Endothelial cell of umbilical vein (primary cell): ENCODE data around the gene ELF3. TPM values are rescaled to one million over a fixed set of nuclear protein-coding genes. Genes with fewer than 3 reads are reported as not detected.

Source experiments
- BruUV-seq: library from RNA; stranded (reverse); fragments of 400-500 nt; replicated peaks from 2 replicates; lab custom pipeline; 2021; lab: Mats Ljungman, UMichigan
- CTCF ChIA-PET: fragments of 300-600, 350-600 bp; sonication (Branson Sonifier 250); formaldehyde crosslinking; loops from one replicate; lab custom pipeline; 2021; ENCODE audit warnings: antibody characterized with exemption, inconsistent platforms; lab: Charles Lee
- POLR2A ChIA-PET: fragments of 300-600, 350-600 bp; sonication (Branson Sonifier 250); formaldehyde crosslinking; loops from one replicate; lab custom pipeline; 2021; ENCODE audit warnings: antibody characterized with exemption, inconsistent platforms; lab: Charles Lee
- DNase-seq: peaks from one replicate; pipeline ENCODE4 v3.0.0-alpha.2; 2011; ENCODE audit warnings: low read depth, low spot score
- FAIRE-seq: peaks from 2 replicates; lab custom pipeline; 2011; peaks lifted over from hg19 to GRCh38; lab: Jason Lieb, UNC
- H2AFZ ChIP-seq: 2 replicates; pipeline ENCODE4 v1.6.0; 2012; ENCODE audit warnings: low read depth, low read length, control low read depth, inconsistent platforms
- H3K27ac ChIP-seq: 2 replicates; pipeline ENCODE4 v1.5.1; 2011; ENCODE audit warnings: low read depth, mild to moderate bottlenecking, control low read depth, low read length, moderate library complexity; ENCODE audit not compliant: insufficient read depth
- H3K27me3 ChIP-seq, 2 experiments: 2 replicates each; pipeline versions ENCODE4 v1.6.0 to v1.6.1; 2011; ENCODE audit warnings: low read length in 2 of 2, mixed read lengths in 1 of 2; ENCODE audit not compliant: control insufficient read depth in 2 of 2, insufficient read depth in 2 of 2
- H3K36me3 ChIP-seq, 2 experiments: 2 replicates in 1 of 2; 3 replicates in 1 of 2; pipeline ENCODE4 v1.5.1; 2011; ENCODE audit warnings: low read length in 2 of 2, mild to moderate bottlenecking in 1 of 2, moderate library complexity in 1 of 2; ENCODE audit not compliant: control insufficient read depth in 2 of 2, insufficient read depth in 2 of 2; ENCODE audit errors: extremely low read depth in 1 of 2
- H3K4me1 ChIP-seq: 3 replicates; pipeline ENCODE4 v1.5.1; 2011; ENCODE audit warnings: mild to moderate bottlenecking, low read length; ENCODE audit not compliant: control insufficient read depth, insufficient read depth; ENCODE audit errors: extremely low read depth
- H3K4me2 ChIP-seq: 2 replicates; pipeline ENCODE4 v1.6.1; 2011; ENCODE audit warnings: low read length, control low read depth, mixed read lengths; ENCODE audit not compliant: insufficient read depth
- H3K4me3 ChIP-seq, 3 experiments: fragments of 200-600 bp in 1 of 3; sonication (generic), shearing (Covaris generic) in 1 of 3; replicated peaks in 1 of 3; 2 replicates each; pipeline ENCODE4 v1.5.1; 2011 to 2016; ENCODE audit warnings: control low read depth in 3 of 3, low read length in 3 of 3, mild to moderate bottlenecking in 2 of 3, inconsistent platforms in 1 of 3, low read depth in 1 of 3, moderate library complexity in 1 of 3; ENCODE audit not compliant: insufficient read depth in 1 of 3
- H3K79me2 ChIP-seq: 2 replicates; pipeline ENCODE4 v1.6.0; 2012; ENCODE audit warnings: low read length, inconsistent platforms; ENCODE audit not compliant: control insufficient read depth, insufficient read depth
- H3K9ac ChIP-seq: replicated peaks from 2 replicates; pipeline ENCODE3; 2011; ENCODE audit warnings: low read length, control low read depth; ENCODE audit not compliant: insufficient read depth; ENCODE audit errors: extremely low read depth
- H3K9me1 ChIP-seq: replicated peaks from 3 replicates; pipeline ENCODE4 v1.6.0; 2011; ENCODE audit warnings: mild to moderate bottlenecking, low read length; ENCODE audit not compliant: control insufficient read depth, insufficient read depth; ENCODE audit errors: extremely low read depth
- H3K9me3 ChIP-seq: replicated peaks from 2 replicates; pipeline ENCODE4 v1.5.1; 2012; ENCODE audit warnings: low read length, inconsistent platforms; ENCODE audit not compliant: control insufficient read depth, insufficient read depth
- H4K20me1 ChIP-seq: replicated peaks from 2 replicates; pipeline ENCODE3; 2011; ENCODE audit warnings: mild to moderate bottlenecking, low read length; ENCODE audit not compliant: control insufficient read depth, insufficient read depth; ENCODE audit errors: extremely low read depth
- CTCF ChIP-seq, 2 donors: IDR thresholded peaks; 1 replicate in 1 of 2; 2 replicates in 1 of 2; pipeline ENCODE4 v1.5.1; 2011; ENCODE audit warnings: low read length in 2 of 2, mild to moderate bottlenecking in 2 of 2, moderate library complexity in 2 of 2, control low read depth in 1 of 2, inconsistent platforms in 1 of 2, low read depth in 1 of 2; ENCODE audit not compliant: insufficient read depth in 1 of 2; ENCODE audit errors: extremely low read depth in 1 of 2
- EZH2 ChIP-seq: IDR thresholded peaks from 2 replicates; pipeline ENCODE4 v1.6.1; 2012; ENCODE audit warnings: borderline replicate concordance, low read depth, mild to moderate bottlenecking, moderate library complexity, low read length, inconsistent platforms; ENCODE audit not compliant: severe bottlenecking
- FOS ChIP-seq: IDR thresholded peaks from 2 replicates; pipeline ENCODE4 v1.6.1; 2011; ENCODE audit warnings: mild to moderate bottlenecking, low read length, moderate library complexity, borderline replicate concordance; ENCODE audit not compliant: insufficient read depth
- GATA2 ChIP-seq: IDR thresholded peaks from 2 replicates; pipeline ENCODE4 v1.7.0; 2011; ENCODE audit warnings: low read depth, mild to moderate bottlenecking, moderate library complexity, mixed read lengths, low read length; ENCODE audit not compliant: insufficient read length, insufficient read depth
- JUN ChIP-seq: IDR thresholded peaks from 2 replicates; pipeline ENCODE4 v1.6.1; 2011; ENCODE audit warnings: borderline replicate concordance, low read depth; ENCODE audit not compliant: insufficient read length, insufficient read depth
- MAX ChIP-seq: IDR thresholded peaks from 2 replicates; pipeline ENCODE4 v1.6.1; 2011; ENCODE audit not compliant: insufficient read depth, insufficient read length
- MYC ChIP-seq: IDR thresholded peaks from one replicate; pipeline ENCODE4 v1.6.1; 2011; ENCODE audit warnings: mild to moderate bottlenecking, low read depth, low read length
- POLR2A ChIP-seq: IDR thresholded peaks from 2 replicates; pipeline ENCODE4 v1.6.1; 2012; ENCODE audit warnings: low read depth, mild to moderate bottlenecking, control low read depth, low read length
- POLR2AphosphoS5 ChIP-seq: IDR thresholded peaks from 2 replicates; pipeline ENCODE4 v1.6.1; 2012; ENCODE audit warnings: low read depth, mild to moderate bottlenecking, control low read depth, low read length, moderate library complexity; ENCODE audit not compliant: insufficient read depth
- dilution Hi-C: fragments of 300-500 bp; cut with MboI; formaldehyde crosslinking; loops from one replicate; pipeline ENCODE4 v1.15.0; 2019; ENCODE audit warnings: low sequenced_read_pairs; ENCODE audit not compliant: extremely low pct_ligation_motif_present
- intact Hi-C: fragments of 100-400 bp; cut with micrococcal nuclease; formaldehyde crosslinking; loops from one replicate; pipeline ENCODE4 v1.10.0; 2022
- polyA plus RNA-seq, 4 experiments: library from polyadenylated mRNA; depleted of rRNA in 3 of 4; stranded (reverse) in 3 of 4; unstranded in 1 of 4; fragments of >200 nt; gene quantifications; 2 replicates each; pipeline versions ENCODE4 v1.2.1 to v1.2.3, GENCODE V29; 2011 to 2012; ENCODE audit warnings: missing spikeins in 1 of 4
- total RNA-seq: library from RNA; stranded (reverse); gene quantifications from 2 replicates; pipeline ENCODE4 v1.2.3, GENCODE V29; 2021

ELF3 gene
- total and polyA plus RNA-seq, 2 donors (not counting 3 experiments of a cell fraction or from before 2014, with no cell fraction given) = 0.07 to 0.29 TPM

- no TSS peak for BruUV-seq
- POLR2A ChIA-PET = no interaction called here
- Histone ChIP-seq H3K27ac (no peak overlapping the region), H3K27me3 (peaks cover 0 to 8% of the 10 kb centered on the region in 2 experiments), H3K4me1 (no peaks in the 10 kb centered on the region), H4K20me1 (no peaks in the 10 kb centered on the region), H3K36me3 (no peaks in the 10 kb centered on the region), H2AFZ (no peak overlapping the region), H3K4me3 (no peak overlapping the region), H3K4me2 (no peak overlapping the region), H3K9me3 (no peaks in the 10 kb centered on the region), H3K9me1 (no peaks in the 10 kb centered on the region), H3K79me2 (no peaks in the 10 kb centered on the region), H3K9ac (no peak overlapping the region)
- FAIRE-seq = no peak
- intact Hi-C loops (no loop called here), dilution Hi-C loops (no loop called here)
- no peak for DNase-seq
- CTCF ChIA-PET = no interaction called here
- TF ChIP-seq CTCF (IDR thresholded peaks at IDR 0.05; ENCODE audit: extremely low read depth in 1 of 2, insufficient read depth in 1 of 2, low read depth in 1 of 2, low read length in 2 of 2) = no peak
- no peak for TF ChIP-seq MYC
- TF ChIP-seq POLR2AphosphoS5 = no peak
- no peak for TF ChIP-seq POLR2A
- TF ChIP-seq EZH2 = no peak
- no peak for TF ChIP-seq MAX
- no peak for TF ChIP-seq JUN
- no peak for TF ChIP-seq FOS
- no peak for TF ChIP-seq GATA2
Observed at GRCh38 chr1:202015662-202015937, 5.2 kb downstream of the ELF3 start.
